ENCODE results near the gene NECAB2.

NECAB2 gene

DNA sequence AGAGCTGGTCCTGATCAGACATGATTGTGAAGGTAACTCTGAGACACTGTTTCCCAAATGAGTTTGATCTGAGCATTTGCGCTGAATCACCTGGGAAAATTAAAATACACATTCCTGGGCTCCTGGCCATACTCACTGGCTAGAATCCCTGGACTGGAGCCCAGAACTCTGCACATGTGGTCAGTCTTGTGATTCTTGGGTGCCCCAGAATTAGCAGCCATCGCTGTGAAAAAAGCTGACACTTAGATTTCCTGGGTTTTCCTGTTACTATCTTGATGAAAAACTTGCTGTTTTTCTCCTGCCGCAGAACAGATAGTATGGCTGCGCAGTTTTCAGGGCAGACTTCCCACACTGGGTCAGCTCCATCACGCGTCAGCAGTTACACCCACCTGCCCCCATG, 24.6 kb downstream of the NECAB2 start:
- no peak for DNase-seq (ENCODE audit: low read depth)

- no peak for DNase-seq (ENCODE audit: low read depth)
Observed at GRCh38 chr16:83994087-83994486, 26.0 kb downstream of the NECAB2 start.

GRCh38 chr16:83994703-83995102, 26.7 kb downstream of the NECAB2 start:
- DNase-seq (ENCODE audit: low read depth), result no peak

DNA sequence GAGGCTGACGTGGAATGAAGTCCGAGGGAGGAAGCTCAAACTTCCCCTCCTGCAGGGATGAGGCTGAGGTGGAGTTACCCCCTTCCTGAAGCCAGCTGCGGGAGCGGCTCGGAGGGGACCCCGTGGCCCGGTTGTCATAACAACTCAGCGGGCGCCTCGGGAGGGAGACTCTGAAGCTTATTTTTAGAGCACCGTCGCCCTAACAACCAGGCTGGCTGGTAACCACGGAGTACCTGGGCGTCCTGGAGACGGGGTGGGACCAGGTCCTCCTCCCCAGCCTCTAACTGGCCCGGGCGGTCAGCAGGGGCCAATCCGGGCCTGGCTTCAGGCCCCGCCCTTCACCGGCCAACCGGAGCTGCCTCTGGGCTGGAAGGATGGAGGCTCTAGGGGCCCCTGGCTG, 27.7 kb downstream of the NECAB2 start:
- no peak for DNase-seq (ENCODE audit: low read depth)

DNA sequence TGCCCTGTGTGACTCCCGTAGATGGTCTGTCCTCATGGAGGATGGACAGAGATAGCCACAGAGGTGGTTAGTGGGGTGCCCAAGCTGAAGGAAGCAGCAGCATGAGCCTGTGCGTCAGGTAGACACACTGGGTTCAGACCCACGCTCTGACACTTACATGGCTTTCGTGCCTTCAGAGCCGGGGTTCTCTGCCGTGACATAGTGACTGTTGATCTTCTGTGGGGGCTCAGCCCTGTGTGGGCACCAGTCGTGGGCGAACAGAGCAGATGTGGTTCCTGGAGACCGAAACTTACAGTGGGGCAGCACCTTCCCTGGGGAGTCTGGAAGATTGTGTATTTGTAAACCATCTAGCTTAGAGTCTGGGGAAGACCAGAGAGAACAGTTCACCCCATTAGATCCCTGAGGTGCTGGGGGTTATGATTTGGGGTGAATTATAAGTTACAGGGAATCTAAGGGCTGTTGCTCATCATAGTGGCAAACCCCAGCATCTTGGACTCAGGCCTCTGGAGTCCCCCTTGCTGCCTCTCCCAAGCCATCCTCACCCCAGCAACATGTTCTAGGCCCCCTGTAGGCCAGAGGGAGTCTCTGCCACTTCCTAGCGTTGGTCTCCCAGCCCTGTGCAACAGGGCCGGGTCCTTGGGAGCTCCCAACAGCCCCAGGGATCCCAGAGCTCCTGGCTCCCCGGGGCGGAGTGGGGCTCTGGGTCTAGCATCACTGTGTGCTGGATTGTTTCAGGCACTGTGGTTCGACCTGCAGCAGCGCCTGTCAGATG, 28.6 kb downstream of the NECAB2 start:
- no peak for DNase-seq (ENCODE audit: low read depth)

GRCh38 chr16:83998091-83998490, 30.0 kb downstream of the NECAB2 start:
- DNase-seq (ENCODE audit: low read depth), result no peak

GRCh38 chr16:84000989-84001642, 33.1 kb downstream of the NECAB2 start:
- DNase-seq (ENCODE audit: low read depth), result no peak

DNA sequence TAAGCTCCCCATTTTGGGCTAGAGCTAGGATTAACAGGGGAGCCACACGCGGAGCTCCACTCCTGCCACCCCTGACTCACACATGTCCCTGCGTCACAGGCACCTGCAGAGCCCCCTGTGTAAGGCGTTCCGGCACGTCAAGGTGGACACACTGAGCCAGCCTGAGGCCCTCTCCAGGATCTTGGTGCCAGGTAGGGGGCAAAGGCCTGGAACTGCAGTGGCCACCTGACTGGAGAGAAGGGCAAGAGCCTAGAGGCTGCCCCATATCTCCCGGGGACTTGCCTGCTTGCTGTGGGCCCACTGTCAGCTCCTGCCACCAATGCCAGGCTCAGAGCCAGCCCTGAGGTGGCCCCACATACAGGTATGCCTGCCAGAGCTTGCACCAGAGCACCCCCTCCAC, 33.7 kb downstream of the NECAB2 start:
- no peak for DNase-seq (ENCODE audit: low read depth)

- no peak for DNase-seq (ENCODE audit: low read depth)
Observed at GRCh38 chr16:84003038-84003437, 35.0 kb downstream of the NECAB2 start.

DNA sequence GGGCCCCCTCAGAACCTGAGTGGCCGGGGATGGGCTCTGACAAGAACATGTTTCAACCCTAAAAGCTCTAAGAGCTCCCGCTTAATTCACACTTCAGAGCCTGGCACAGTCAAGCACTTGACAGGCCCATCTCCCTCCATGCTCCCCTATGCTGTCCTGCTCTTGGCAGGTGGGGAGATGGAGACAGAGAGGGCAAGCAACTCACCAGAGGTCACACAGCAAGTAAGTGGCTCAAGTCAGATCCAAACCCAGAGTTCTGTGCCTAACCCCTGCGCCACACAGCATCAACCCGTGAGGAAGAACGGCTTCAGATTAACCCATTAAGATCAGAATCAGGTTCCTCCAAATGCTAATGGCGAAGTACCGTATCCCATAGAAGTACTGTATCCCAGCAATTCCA, 36.4 kb downstream of the NECAB2 start:
- no peak for DNase-seq (ENCODE audit: low read depth)

GRCh38 chr16:84005391-84005790, 37.3 kb downstream of the NECAB2 start:
- DNase-seq (ENCODE audit: low read depth), result no peak

DNA sequence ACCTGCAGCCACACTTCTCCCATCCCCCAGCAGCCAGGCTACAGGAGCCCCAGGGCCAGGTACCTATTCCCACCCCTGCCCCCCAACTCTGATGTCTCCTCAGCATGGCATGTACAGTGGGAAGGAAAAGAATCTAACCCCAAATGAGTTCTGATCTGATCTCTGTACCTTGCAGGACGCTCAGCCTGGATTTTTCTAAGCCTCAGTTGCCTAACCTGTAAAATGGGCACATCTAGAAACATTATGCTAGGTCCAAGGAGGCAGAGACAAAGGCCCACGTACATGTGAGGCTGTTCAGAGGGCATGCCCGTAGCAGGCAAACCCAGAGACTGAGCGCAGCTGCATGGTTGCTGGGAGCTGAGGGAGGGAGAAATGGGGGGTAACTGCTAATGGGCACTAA, 39.5 kb downstream of the NECAB2 start:
- DNase-seq (ENCODE audit: low read depth), result no peak

DNA sequence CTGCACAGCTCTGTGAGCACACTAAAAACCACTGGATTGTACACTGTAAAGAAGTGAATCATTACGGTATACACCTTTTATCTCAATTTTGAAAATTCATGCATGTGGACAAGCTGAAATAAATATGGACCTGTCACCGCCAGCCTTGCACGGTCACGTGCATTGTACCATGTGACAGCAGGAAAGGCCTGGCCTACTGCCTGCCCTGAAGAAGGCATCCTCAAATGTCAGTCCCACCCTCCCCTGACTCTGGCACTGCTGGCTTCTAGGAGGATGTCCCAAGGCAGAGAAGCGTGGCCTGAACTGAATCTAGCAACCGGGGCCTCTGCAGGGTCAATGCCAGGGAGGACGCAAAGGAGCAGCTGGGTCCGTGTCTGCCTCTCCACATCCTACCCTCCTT, 39.9 kb downstream of the NECAB2 start:
- no peak for DNase-seq (ENCODE audit: low read depth)

DNA sequence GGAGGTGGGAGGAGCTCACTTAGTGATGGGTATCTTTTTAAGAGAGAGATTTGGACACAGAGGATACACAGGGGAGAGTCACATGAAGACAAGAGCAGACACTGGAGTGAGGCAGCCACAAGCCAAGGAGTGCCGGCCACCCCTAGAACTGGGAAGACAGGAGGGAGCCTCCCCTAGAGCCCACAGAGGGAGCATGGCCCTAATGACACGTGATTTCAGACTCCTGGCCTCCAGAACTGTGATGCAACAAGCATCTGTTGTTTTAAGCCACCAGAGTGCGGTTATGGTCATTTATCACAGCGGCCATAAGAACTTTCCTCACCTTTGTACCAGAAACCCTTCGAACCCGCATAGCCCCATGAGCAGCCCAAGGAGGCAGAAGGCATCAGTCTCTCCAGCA, 41.2 kb downstream of the NECAB2 start:
- DNase-seq (ENCODE audit: low read depth), result no peak

DNA sequence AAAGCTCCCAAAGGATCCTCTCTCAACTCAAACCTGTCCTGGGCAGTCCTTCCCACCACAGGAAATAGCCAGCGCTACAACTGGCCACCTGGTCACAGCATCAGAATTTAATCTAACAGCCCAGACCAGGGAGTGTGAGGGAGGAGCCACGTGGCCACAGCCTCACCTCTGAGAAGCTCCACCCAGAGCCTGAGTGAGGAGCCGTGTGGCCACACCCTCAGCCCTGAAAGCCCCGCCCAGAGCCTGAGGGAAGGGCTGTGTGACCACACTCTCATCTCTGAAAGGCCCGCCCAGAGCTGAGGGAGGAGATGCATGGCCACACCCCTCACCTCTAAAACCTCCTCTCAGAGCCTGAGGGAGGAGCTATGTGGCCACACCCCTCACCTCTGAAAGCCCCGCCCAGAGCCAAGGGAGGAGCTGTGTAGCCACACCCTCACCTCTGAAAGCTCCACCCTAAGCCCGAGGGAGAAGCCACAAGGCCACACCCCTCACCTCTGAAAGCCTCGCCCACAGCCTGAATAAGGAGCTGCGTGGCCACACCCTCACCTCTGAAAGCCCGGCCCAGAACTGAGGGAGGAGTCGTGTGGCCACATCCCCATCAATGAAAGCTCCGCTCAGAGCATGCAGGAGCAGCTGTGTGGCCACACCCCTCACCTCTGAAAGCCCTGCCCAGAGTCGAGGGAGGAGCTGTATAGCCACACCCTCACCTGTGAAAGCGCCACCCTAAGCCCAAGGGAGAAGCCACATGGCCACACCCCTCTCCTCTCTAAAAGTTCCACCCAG, 45.9 kb downstream of the NECAB2 start:
- peak; percentile 3 for DNase-seq (ENCODE audit: low read depth)

DNA sequence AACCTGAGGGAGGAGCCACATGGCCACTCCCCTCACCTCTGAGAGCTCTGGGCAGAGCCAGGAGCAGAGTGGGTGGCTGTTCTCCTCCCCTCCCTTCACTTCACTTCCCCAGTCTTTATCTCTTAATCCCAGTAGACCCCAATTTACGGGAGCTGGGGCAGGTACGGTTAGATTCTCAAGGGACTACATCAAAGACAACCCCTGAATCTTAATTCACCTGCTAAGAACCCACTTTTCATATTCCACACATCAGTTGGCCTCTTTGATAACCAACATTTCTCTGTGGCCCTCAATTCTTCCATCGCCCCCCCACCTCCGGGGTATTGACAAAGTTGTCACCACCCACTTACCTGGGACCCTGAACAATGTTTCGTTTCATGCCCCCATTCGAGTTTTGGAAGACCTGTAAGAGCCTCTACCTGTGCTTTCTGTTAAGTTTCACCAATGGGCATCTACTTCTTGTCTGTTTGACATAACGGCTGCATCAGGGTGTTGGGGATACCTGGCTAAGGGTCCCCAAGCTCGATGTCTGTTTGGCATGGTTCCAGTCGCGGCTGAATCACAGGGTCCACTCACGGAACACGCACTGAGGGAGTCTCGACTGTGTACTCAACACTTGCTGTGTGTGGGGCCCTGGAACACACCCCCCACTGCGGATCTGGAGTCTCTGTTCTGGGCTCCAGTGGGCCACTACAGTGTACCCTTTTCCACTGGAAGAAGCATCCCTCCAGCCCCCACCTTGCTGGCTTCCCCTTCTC, 46.7 kb downstream of the NECAB2 start:
- DNase-seq (ENCODE audit: low read depth), result no peak

- no peak for DNase-seq (ENCODE audit: low read depth)
Observed at GRCh38 chr16:84015399-84015798, 47.4 kb downstream of the NECAB2 start.

GRCh38 chr16:84016477-84016876, 48.4 kb downstream of the NECAB2 start:
- no peak for DNase-seq (ENCODE audit: low read depth)

GRCh38 chr16:84018710-84019109, 50.7 kb downstream of the NECAB2 start:
- no peak for DNase-seq (ENCODE audit: low read depth)

- no peak for DNase-seq (ENCODE audit: low read depth)
Observed at GRCh38 chr16:84020353-84020752, 52.3 kb downstream of the NECAB2 start.

- no peak for DNase-seq (ENCODE audit: low read depth)
Observed at GRCh38 chr16:84021488-84021887, 53.4 kb downstream of the NECAB2 start.

- no peak for DNase-seq (ENCODE audit: low read depth)
Observed at GRCh38 chr16:84022644-84023043, 54.6 kb downstream of the NECAB2 start.
